Measurements from ENCODE around the gene ROR1.
A peak's percentile ranks its signal among the peaks of the same experiment; 100 is the strongest.

The ROR1 gene

GRCh38 chr1:63742526-63742925 lies 31.3 kb upstream of the ROR1 start:
- Histone ChIP-seq H3K9me3 (ENCODE audit: control insufficient read depth in 2 of 2, low read length in 2 of 2) (no peaks in the 10 kb centered on the region), H3K36me3 (ENCODE audit: control insufficient read depth in 2 of 2, insufficient read depth in 2 of 2, low read length in 2 of 2) (no peaks in the 10 kb centered on the region), H3K27ac (ENCODE audit: low read length) (no peak overlapping the region), H3K4me1 (ENCODE audit: control insufficient read depth, insufficient read depth, low read length) (peaks cover under 1% of the 10 kb centered on the region), H3K9ac (ENCODE audit: low read length in 2 of 2) (no peak overlapping the region), H3K27me3 (ENCODE audit: control insufficient read depth in 1 of 2, insufficient read depth in 2 of 2, low read length in 2 of 2) (no peaks in the 10 kb centered on the region), H3K4me3 (ENCODE audit: low read length in 2 of 2) (no peak overlapping the region)

- Histone ChIP-seq H3K27ac (ENCODE audit: low read length) (no peak overlapping the region), H3K9ac (ENCODE audit: low read length in 2 of 2) (no peak overlapping the region), H3K4me3 (ENCODE audit: low read length in 2 of 2) (no peak overlapping the region), H3K36me3 (ENCODE audit: control insufficient read depth in 2 of 2, insufficient read depth in 2 of 2, low read length in 2 of 2) (no peaks in the 10 kb centered on the region), H3K9me3 (ENCODE audit: control insufficient read depth in 2 of 2, low read length in 2 of 2) (no peaks in the 10 kb centered on the region), H3K27me3 (ENCODE audit: control insufficient read depth in 1 of 2, insufficient read depth in 2 of 2, low read length in 2 of 2) (no peaks in the 10 kb centered on the region), H3K4me1 (ENCODE audit: control insufficient read depth, insufficient read depth, low read length) (peaks cover 5% of the 10 kb centered on the region)
Measured at GRCh38 chr1:63743781-63744180, 30.0 kb upstream of the ROR1 start.

- Histone ChIP-seq H3K36me3 (ENCODE audit: control insufficient read depth in 2 of 2, insufficient read depth in 2 of 2, low read length in 2 of 2) (no peaks in the 10 kb centered on the region), H3K9ac (ENCODE audit: low read length in 2 of 2) (no peak overlapping the region)
Measured at GRCh38 chr1:63746129-63746864, 27.5 kb upstream of the ROR1 start.

GRCh38 chr1:63747445-63747844 lies 26.4 kb upstream of the ROR1 start:
- peaks cover 5% of the 10 kb centered on the region for H3K4me1 ChIP-seq (ENCODE audit: control insufficient read depth, insufficient read depth, low read length)
- H3K4me3 ChIP-seq (ENCODE audit: low read length in 2 of 2) = no peak overlapping the region
- H3K36me3 ChIP-seq (ENCODE audit: control insufficient read depth in 2 of 2, insufficient read depth in 2 of 2, low read length in 2 of 2) = no peaks in the 10 kb centered on the region
- H3K9me3 ChIP-seq (ENCODE audit: control insufficient read depth in 2 of 2, low read length in 2 of 2) = no peaks in the 10 kb centered on the region
- H3K27ac ChIP-seq (ENCODE audit: low read length) = no peak overlapping the region
- no peaks in the 10 kb centered on the region for H3K27me3 ChIP-seq (ENCODE audit: control insufficient read depth in 1 of 2, insufficient read depth in 2 of 2, low read length in 2 of 2)
- H3K9ac ChIP-seq (ENCODE audit: low read length in 2 of 2) = no peak overlapping the region

More at GRCh38 chr1:63746129-63746864, 27.5 kb upstream of the ROR1 start:
- Histone ChIP-seq H3K4me1 (ENCODE audit: control insufficient read depth, insufficient read depth, low read length) (peaks cover 5% of the 10 kb centered on the region), H3K9me3 (ENCODE audit: control insufficient read depth in 2 of 2, low read length in 2 of 2) (no peaks in the 10 kb centered on the region), H3K27me3 (ENCODE audit: control insufficient read depth in 1 of 2, insufficient read depth in 2 of 2, low read length in 2 of 2) (no peaks in the 10 kb centered on the region), H3K27ac (ENCODE audit: low read length) (no peak overlapping the region), H3K4me3 (ENCODE audit: low read length in 2 of 2) (no peak overlapping the region)

GRCh38 chr1:63748046-63748580 lies 25.7 kb upstream of the ROR1 start:
- H3K36me3 ChIP-seq (ENCODE audit: control insufficient read depth in 2 of 2, insufficient read depth in 2 of 2, low read length in 2 of 2) = no peaks in the 10 kb centered on the region
- no peaks in the 10 kb centered on the region for H3K27me3 ChIP-seq (ENCODE audit: control insufficient read depth in 1 of 2, insufficient read depth in 2 of 2, low read length in 2 of 2)
- no peak overlapping the region for H3K27ac ChIP-seq (ENCODE audit: low read length)
- no peaks in the 10 kb centered on the region for H3K9me3 ChIP-seq (ENCODE audit: control insufficient read depth in 2 of 2, low read length in 2 of 2)
- no peak overlapping the region for H3K9ac ChIP-seq (ENCODE audit: low read length in 2 of 2)
- no peak overlapping the region for H3K4me3 ChIP-seq (ENCODE audit: low read length in 2 of 2)
- peaks cover 5% of the 10 kb centered on the region for H3K4me1 ChIP-seq (ENCODE audit: control insufficient read depth, insufficient read depth, low read length)

- H3K27me3 ChIP-seq (ENCODE audit: control insufficient read depth in 1 of 2, insufficient read depth in 2 of 2, low read length in 2 of 2) = no peaks in the 10 kb centered on the region
- no peaks in the 10 kb centered on the region for H3K36me3 ChIP-seq (ENCODE audit: control insufficient read depth in 2 of 2, insufficient read depth in 2 of 2, low read length in 2 of 2)
- H3K4me1 ChIP-seq (ENCODE audit: control insufficient read depth, insufficient read depth, low read length) = peaks cover 5% of the 10 kb centered on the region
- no peak overlapping the region for H3K4me3 ChIP-seq (ENCODE audit: low read length in 2 of 2)
- no peak overlapping the region for H3K27ac ChIP-seq (ENCODE audit: low read length)
- H3K9me3 ChIP-seq (ENCODE audit: control insufficient read depth in 2 of 2, low read length in 2 of 2) = no peaks in the 10 kb centered on the region
- H3K9ac ChIP-seq (ENCODE audit: low read length in 2 of 2) = no peak overlapping the region
Measured at GRCh38 chr1:63748641-63749040, 25.2 kb upstream of the ROR1 start.

- peaks cover 5% of the 10 kb centered on the region for H3K4me1 ChIP-seq (ENCODE audit: control insufficient read depth, insufficient read depth, low read length)
- no peak overlapping the region for H3K27ac ChIP-seq (ENCODE audit: low read length)
- H3K4me3 ChIP-seq (ENCODE audit: low read length in 2 of 2) = peak overlapping the region in 1 of 2 donors; percentile 22
- H3K9me3 ChIP-seq (ENCODE audit: control insufficient read depth in 2 of 2, low read length in 2 of 2) = no peaks in the 10 kb centered on the region
- H3K9ac ChIP-seq (ENCODE audit: low read length in 2 of 2) = no peak overlapping the region
- H3K27me3 ChIP-seq (ENCODE audit: control insufficient read depth in 1 of 2, insufficient read depth in 2 of 2, low read length in 2 of 2) = no peaks in the 10 kb centered on the region
- H3K36me3 ChIP-seq (ENCODE audit: control insufficient read depth in 2 of 2, insufficient read depth in 2 of 2, low read length in 2 of 2) = no peaks in the 10 kb centered on the region
Measured at GRCh38 chr1:63750721-63751120, 23.1 kb upstream of the ROR1 start.

- Histone ChIP-seq H3K9ac (ENCODE audit: low read length in 2 of 2) (no peak overlapping the region), H3K36me3 (ENCODE audit: control insufficient read depth in 2 of 2, insufficient read depth in 2 of 2, low read length in 2 of 2) (no peaks in the 10 kb centered on the region), H3K27me3 (ENCODE audit: control insufficient read depth in 1 of 2, insufficient read depth in 2 of 2, low read length in 2 of 2) (no peaks in the 10 kb centered on the region), H3K4me1 (ENCODE audit: control insufficient read depth, insufficient read depth, low read length) (peaks cover 5% of the 10 kb centered on the region), H3K9me3 (ENCODE audit: control insufficient read depth in 2 of 2, low read length in 2 of 2) (no peaks in the 10 kb centered on the region), H3K4me3 (ENCODE audit: low read length in 2 of 2) (no peak overlapping the region), H3K27ac (ENCODE audit: low read length) (no peak overlapping the region)
Measured at GRCh38 chr1:63752176-63752575, 21.6 kb upstream of the ROR1 start.

- Histone ChIP-seq H3K27me3 (ENCODE audit: control insufficient read depth in 1 of 2, insufficient read depth in 2 of 2, low read length in 2 of 2) (no peaks in the 10 kb centered on the region), H3K4me3 (ENCODE audit: low read length in 2 of 2) (no peak overlapping the region), H3K36me3 (ENCODE audit: control insufficient read depth in 2 of 2, insufficient read depth in 2 of 2, low read length in 2 of 2) (no peaks in the 10 kb centered on the region), H3K9ac (ENCODE audit: low read length in 2 of 2) (no peak overlapping the region), H3K9me3 (ENCODE audit: control insufficient read depth in 2 of 2, low read length in 2 of 2) (no peaks in the 10 kb centered on the region), H3K27ac (ENCODE audit: low read length) (no peak overlapping the region), H3K4me1 (ENCODE audit: control insufficient read depth, insufficient read depth, low read length) (no peaks in the 10 kb centered on the region)
Measured at GRCh38 chr1:63753591-63753990, 20.2 kb upstream of the ROR1 start.

- H3K4me1 ChIP-seq (ENCODE audit: control insufficient read depth, insufficient read depth, low read length) = no peaks in the 10 kb centered on the region
- H3K27me3 ChIP-seq (ENCODE audit: control insufficient read depth in 1 of 2, insufficient read depth in 2 of 2, low read length in 2 of 2) = no peaks in the 10 kb centered on the region
- no peak overlapping the region for H3K27ac ChIP-seq (ENCODE audit: low read length)
- no peaks in the 10 kb centered on the region for H3K36me3 ChIP-seq (ENCODE audit: control insufficient read depth in 2 of 2, insufficient read depth in 2 of 2, low read length in 2 of 2)
- H3K4me3 ChIP-seq (ENCODE audit: low read length in 2 of 2) = no peak overlapping the region
- H3K9me3 ChIP-seq (ENCODE audit: control insufficient read depth in 2 of 2, low read length in 2 of 2) = no peaks in the 10 kb centered on the region
- H3K9ac ChIP-seq (ENCODE audit: low read length in 2 of 2) = no peak overlapping the region
Measured at GRCh38 chr1:63756839-63757238, 17.0 kb upstream of the ROR1 start.

- Histone ChIP-seq H3K9me3 (ENCODE audit: control insufficient read depth in 2 of 2, low read length in 2 of 2) (no peaks in the 10 kb centered on the region), H3K27ac (ENCODE audit: low read length) (no peak overlapping the region), H3K4me1 (ENCODE audit: control insufficient read depth, insufficient read depth, low read length) (no peaks in the 10 kb centered on the region), H3K4me3 (ENCODE audit: low read length in 2 of 2) (no peak overlapping the region), H3K27me3 (ENCODE audit: control insufficient read depth in 1 of 2, insufficient read depth in 2 of 2, low read length in 2 of 2) (no peaks in the 10 kb centered on the region), H3K36me3 (ENCODE audit: control insufficient read depth in 2 of 2, insufficient read depth in 2 of 2, low read length in 2 of 2) (no peaks in the 10 kb centered on the region), H3K9ac (ENCODE audit: low read length in 2 of 2) (no peak overlapping the region)
Measured at GRCh38 chr1:63757334-63757733, 16.5 kb upstream of the ROR1 start.

Data from stomach smooth muscle (tissue), 2 donors.